Mesendoderm (in vitro differentiated cells): ENCODE measurements around the gene ARHGAP15.

Experiments used
- DNase-seq: peaks from one replicate; pipeline ENCODE4 v3.0.0; 2013
- H2AK5ac ChIP-seq: 2 replicates; pipeline ENCODE4 v1.6.1; 2013; ENCODE audit warnings: low read length, inconsistent platforms
- H2BK120ac ChIP-seq: 2 replicates; pipeline ENCODE4 v1.6.1; 2013; ENCODE audit warnings: low read depth, mild to moderate bottlenecking, low read length, moderate library complexity, mixed read lengths
- H2BK15ac ChIP-seq: replicated peaks from 2 replicates; pipeline ENCODE4 v1.6.1; 2013; ENCODE audit warnings: low read depth, mild to moderate bottlenecking, moderate library complexity
- H2BK5ac ChIP-seq: 2 replicates; pipeline ENCODE4 v1.6.1; 2013; ENCODE audit warnings: low read length, inconsistent platforms
- H3K18ac ChIP-seq: 2 replicates; pipeline ENCODE4 v1.6.1; 2013; ENCODE audit warnings: mild to moderate bottlenecking, low read length, mixed read lengths
- H3K23ac ChIP-seq: one replicate; pipeline ENCODE4 v1.6.1; 2013; ENCODE audit warnings: low read length
- H3K27ac ChIP-seq: 2 replicates; pipeline ENCODE4 v1.5.1; 2013; ENCODE audit warnings: low read depth, mild to moderate bottlenecking, inconsistent platforms, low read length, moderate library complexity
- H3K27me3 ChIP-seq: 2 replicates; pipeline ENCODE4 v1.6.1; 2013; ENCODE audit warnings: low read length, control low read depth, mild to moderate bottlenecking, inconsistent platforms; ENCODE audit not compliant: insufficient read depth, poor library complexity
- H3K36me3 ChIP-seq: 2 replicates; pipeline ENCODE4 v1.6.1; 2013; ENCODE audit warnings: low read length, inconsistent platforms; ENCODE audit not compliant: control insufficient read depth, insufficient read depth
- H3K4ac ChIP-seq: one replicate; pipeline ENCODE4 v1.6.1; 2013; ENCODE audit warnings: low read depth, mild to moderate bottlenecking, low read length, moderate library complexity
- H3K4me1 ChIP-seq: 2 replicates; pipeline ENCODE4 v1.6.1; 2013; ENCODE audit warnings: low read depth, low read length, inconsistent platforms; ENCODE audit not compliant: control insufficient read depth
- H3K4me2 ChIP-seq: 2 replicates; pipeline ENCODE4 v1.6.1; 2013; ENCODE audit warnings: low read length
- H3K4me3 ChIP-seq: 2 replicates; pipeline ENCODE4 v1.5.1; 2013; ENCODE audit warnings: mild to moderate bottlenecking, low read length
- H3K56ac ChIP-seq: one replicate; pipeline ENCODE4 v1.6.1; 2013; ENCODE audit warnings: low read length
- H3K79me1 ChIP-seq: 2 replicates; pipeline ENCODE4 v1.6.1; 2013; ENCODE audit warnings: low read length, inconsistent platforms
- H3K79me2 ChIP-seq: 2 replicates; pipeline ENCODE4 v1.6.1; 2013; ENCODE audit warnings: mild to moderate bottlenecking, low read length; ENCODE audit not compliant: control insufficient read depth, insufficient read depth
- H3K9ac ChIP-seq: 2 replicates; pipeline ENCODE4 v1.6.1; 2013; ENCODE audit warnings: low read length, inconsistent platforms
- H4K5ac ChIP-seq: one replicate; pipeline ENCODE4 v1.6.1; 2013; ENCODE audit warnings: low read length
- H4K8ac ChIP-seq: one replicate; pipeline ENCODE4 v1.6.1; 2013; ENCODE audit warnings: low read depth, mild to moderate bottlenecking, control low read depth, low read length, moderate library complexity
- WGBS: extraction: QIAGEN DNeasy Blood & Tissue Kit; methylation state at CpG from one replicate; pipeline ENCODE4 v1.1.7; 2013; ENCODE audit warnings: low lambda C conversion rate, missing lambda C conversion rate; ENCODE audit not compliant: insufficient coverage; ENCODE audit errors: extremely low coverage; 5-methylcytosine and 5-hydroxymethylcytosine counted together

Gene ARHGAP15

DNA sequence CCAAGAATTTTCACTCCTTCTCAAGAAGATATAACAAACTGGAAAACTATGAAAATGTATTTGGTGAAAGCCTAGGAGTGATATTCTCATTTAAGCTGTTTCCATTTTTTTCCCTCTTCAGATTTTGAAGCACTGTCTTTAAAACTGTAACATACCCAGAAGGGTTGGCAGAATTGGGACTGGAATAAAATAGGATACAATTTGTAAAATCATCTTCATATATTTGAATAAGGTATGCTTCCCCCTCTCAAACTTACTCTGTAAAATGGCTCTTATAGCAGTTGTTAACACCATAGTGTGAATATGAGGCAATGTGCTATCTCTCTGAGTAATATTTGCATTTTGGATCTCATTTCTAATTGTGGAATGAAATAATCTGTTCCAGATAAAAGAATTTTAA lies 676.4 kb downstream of the ARHGAP15 start:
- Histone ChIP-seq H2BK5ac (no peak overlapping the region), H2BK120ac (no peak overlapping the region), H3K9ac (no peak overlapping the region), H3K4me2 (no peak overlapping the region), H3K27ac (no peak overlapping the region), H2BK15ac (no peak overlapping the region), H3K79me2 (no peaks in the 10 kb centered on the region), H4K5ac (no peak overlapping the region), H3K4ac (no peak overlapping the region), H2AK5ac (no peak overlapping the region), H3K27me3 (no peaks in the 10 kb centered on the region), H3K79me1 (no peaks in the 10 kb centered on the region), H4K8ac (no peak overlapping the region), H3K56ac (no peak overlapping the region), H3K18ac (no peak overlapping the region), H3K36me3 (no peaks in the 10 kb centered on the region), H3K4me1 (peaks cover 9% of the 10 kb centered on the region), H3K4me3 (no peak overlapping the region), H3K23ac (no peak overlapping the region)
- no peak for DNase-seq

GRCh38 chr2:143807192-143807591 lies 678.0 kb downstream of the ARHGAP15 start:
- peaks cover 9% of the 10 kb centered on the region for H3K4me1 ChIP-seq
- H3K27ac ChIP-seq: no peak overlapping the region
- no peak for DNase-seq
- H3K23ac ChIP-seq: no peak overlapping the region
- H3K4ac ChIP-seq: peak overlapping the region; percentile 55
- no peak overlapping the region for H3K4me2 ChIP-seq
- H3K36me3 ChIP-seq: no peaks in the 10 kb centered on the region
- H3K56ac ChIP-seq: no peak overlapping the region
- H3K79me1 ChIP-seq: no peaks in the 10 kb centered on the region
- H3K9ac ChIP-seq: no peak overlapping the region
- no peak overlapping the region for H3K18ac ChIP-seq
- no peak overlapping the region for H2BK120ac ChIP-seq
- H3K4me3 ChIP-seq: no peak overlapping the region
- H2AK5ac ChIP-seq: no peak overlapping the region
- no peak overlapping the region for H2BK5ac ChIP-seq
- H2BK15ac ChIP-seq: no peak overlapping the region
- H3K27me3 ChIP-seq: no peaks in the 10 kb centered on the region
- H3K79me2 ChIP-seq: no peaks in the 10 kb centered on the region
- no peak overlapping the region for H4K5ac ChIP-seq
- no peak overlapping the region for H4K8ac ChIP-seq
- WGBS: no CpG with 5 or more reads among the region's 1 CpG

DNA sequence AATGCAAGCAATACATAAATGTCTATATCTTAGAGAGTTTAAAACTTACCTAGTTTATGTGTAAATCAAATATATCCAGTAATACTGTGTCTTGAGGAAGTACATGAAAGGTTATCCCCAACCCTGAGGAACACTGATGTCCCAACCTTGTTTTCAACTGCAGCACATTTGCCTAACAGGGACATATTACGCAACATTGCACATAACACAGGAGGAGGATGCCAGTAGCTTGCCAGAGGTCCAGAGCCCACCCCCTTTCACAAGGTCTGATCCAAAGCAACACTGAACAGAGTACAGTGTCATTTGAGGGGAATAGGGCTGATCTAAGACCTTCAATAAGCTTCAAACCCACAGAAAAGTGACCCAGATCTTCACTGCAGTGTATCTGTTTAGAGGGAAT lies 678.5 kb downstream of the ARHGAP15 start:
- Histone ChIP-seq H3K36me3 (no peaks in the 10 kb centered on the region), H4K5ac (no peak overlapping the region), H3K23ac (no peak overlapping the region), H3K9ac (no peak overlapping the region), H3K4me1 (peaks cover 9% of the 10 kb centered on the region), H4K8ac (no peak overlapping the region), H3K27me3 (no peaks in the 10 kb centered on the region), H3K27ac (no peak overlapping the region), H3K4me3 (no peak overlapping the region), H2AK5ac (no peak overlapping the region), H3K79me2 (no peaks in the 10 kb centered on the region), H2BK5ac (peak overlapping the region; percentile 72), H2BK120ac (no peak overlapping the region), H3K18ac (no peak overlapping the region), H3K4ac (no peak overlapping the region), H3K4me2 (no peak overlapping the region), H3K79me1 (no peaks in the 10 kb centered on the region), H2BK15ac (no peak overlapping the region), H3K56ac (peak overlapping the region; percentile 37)
- WGBS: no CpG with 5 or more reads among the region's 1 CpG
- DNase-seq: no peak

GRCh38 chr2:143808166-143808565 lies 678.9 kb downstream of the ARHGAP15 start:
- H2BK120ac ChIP-seq: no peak overlapping the region
- no peak overlapping the region for H3K9ac ChIP-seq
- DNase-seq: peak; percentile 51
- H3K27ac ChIP-seq: no peak overlapping the region
- H3K79me1 ChIP-seq: no peaks in the 10 kb centered on the region
- no peak overlapping the region for H3K23ac ChIP-seq
- no peak overlapping the region for H3K4ac ChIP-seq
- H3K18ac ChIP-seq: no peak overlapping the region
- no peaks in the 10 kb centered on the region for H3K27me3 ChIP-seq
- no peak overlapping the region for H2AK5ac ChIP-seq
- no CpG with 5 or more reads among the region's 1 CpG for WGBS
- no peaks in the 10 kb centered on the region for H3K79me2 ChIP-seq
- no peak overlapping the region for H3K56ac ChIP-seq
- H4K5ac ChIP-seq: no peak overlapping the region
- no peak overlapping the region for H3K4me3 ChIP-seq
- H2BK5ac ChIP-seq: no peak overlapping the region
- peaks cover 9% of the 10 kb centered on the region for H3K4me1 ChIP-seq
- no peak overlapping the region for H4K8ac ChIP-seq
- H3K4me2 ChIP-seq: no peak overlapping the region
- no peaks in the 10 kb centered on the region for H3K36me3 ChIP-seq
- H2BK15ac ChIP-seq: no peak overlapping the region

DNA sequence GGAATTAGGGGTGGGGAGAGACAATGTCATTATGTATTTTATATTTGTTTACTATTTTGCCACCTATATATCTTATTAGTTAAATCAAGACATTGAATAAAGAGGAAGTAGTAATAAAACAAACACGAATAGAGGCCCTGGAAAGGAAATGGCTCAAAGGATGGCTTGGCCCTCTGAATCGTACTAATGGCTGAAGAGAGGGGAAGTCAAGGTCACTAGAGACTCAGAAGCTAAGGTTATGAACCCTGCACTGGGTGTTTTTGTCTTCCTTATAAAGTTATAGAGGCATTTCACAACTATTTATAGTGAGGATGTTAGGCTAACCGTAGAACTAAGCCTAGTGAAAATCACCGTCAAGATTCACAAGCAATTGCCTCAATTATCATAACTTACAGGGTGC lies 685.9 kb downstream of the ARHGAP15 start:
- H3K36me3 ChIP-seq: no peaks in the 10 kb centered on the region
- no peak overlapping the region for H4K5ac ChIP-seq
- no peaks in the 10 kb centered on the region for H3K27me3 ChIP-seq
- H4K8ac ChIP-seq: no peak overlapping the region
- WGBS: no CpG with 5 or more reads among the region's 4 CpGs
- H3K23ac ChIP-seq: no peak overlapping the region
- H2BK15ac ChIP-seq: no peak overlapping the region
- no peaks in the 10 kb centered on the region for H3K79me2 ChIP-seq
- no peak overlapping the region for H3K4me3 ChIP-seq
- DNase-seq: no peak
- no peak overlapping the region for H3K9ac ChIP-seq
- H2BK5ac ChIP-seq: no peak overlapping the region
- no peak overlapping the region for H3K27ac ChIP-seq
- H2AK5ac ChIP-seq: no peak overlapping the region
- H3K56ac ChIP-seq: no peak overlapping the region
- no peak overlapping the region for H2BK120ac ChIP-seq
- no peaks in the 10 kb centered on the region for H3K79me1 ChIP-seq
- H3K4me1 ChIP-seq: peaks cover 4% of the 10 kb centered on the region
- no peak overlapping the region for H3K18ac ChIP-seq
- H3K4me2 ChIP-seq: no peak overlapping the region
- no peak overlapping the region for H3K4ac ChIP-seq

GRCh38 chr2:143816916-143817315 lies 687.7 kb downstream of the ARHGAP15 start:
- no peak overlapping the region for H3K18ac ChIP-seq
- H3K79me1 ChIP-seq: no peaks in the 10 kb centered on the region
- no CpG with 5 or more reads among the region's 3 CpGs for WGBS
- no peak overlapping the region for H3K27ac ChIP-seq
- no peak for DNase-seq
- H3K79me2 ChIP-seq: no peaks in the 10 kb centered on the region
- H3K23ac ChIP-seq: no peak overlapping the region
- no peak overlapping the region for H4K5ac ChIP-seq
- H2BK5ac ChIP-seq: no peak overlapping the region
- no peak overlapping the region for H3K4me2 ChIP-seq
- no peak overlapping the region for H3K4ac ChIP-seq
- H3K4me1 ChIP-seq: peaks cover 4% of the 10 kb centered on the region
- no peak overlapping the region for H4K8ac ChIP-seq
- H3K4me3 ChIP-seq: no peak overlapping the region
- H3K36me3 ChIP-seq: no peaks in the 10 kb centered on the region
- H2BK15ac ChIP-seq: no peak overlapping the region
- H3K9ac ChIP-seq: no peak overlapping the region
- H2AK5ac ChIP-seq: no peak overlapping the region
- H2BK120ac ChIP-seq: no peak overlapping the region
- H3K27me3 ChIP-seq: no peaks in the 10 kb centered on the region
- no peak overlapping the region for H3K56ac ChIP-seq
